Osteocyte (in vitro differentiated cells): Measurements from ENCODE around the gene CRB2. TPM values are rescaled to one million over a fixed set of nuclear protein-coding genes. Genes with fewer than 3 reads are reported as not detected.

Experiments used
- DNase-seq: peaks from one replicate; pipeline ENCODE4 v3.0.0; 2021; ENCODE audit warnings: mixed read lengths; ENCODE audit not compliant: unreplicated experiment; ENCODE audit errors: extremely low spot score
- H3K27ac Mint-ChIP-seq: one replicate; pipeline ENCODE4 v1.8.0; 2021; ENCODE audit warnings: mild to moderate bottlenecking, mixed read lengths; ENCODE audit not compliant: unreplicated experiment
- H3K27me3 Mint-ChIP-seq: one replicate; pipeline ENCODE4 v1.8.0; 2021; ENCODE audit warnings: mixed read lengths; ENCODE audit not compliant: unreplicated experiment
- H3K36me3 Mint-ChIP-seq: one replicate; pipeline ENCODE4 v1.8.0; 2021; ENCODE audit warnings: mixed read lengths; ENCODE audit not compliant: unreplicated experiment
- H3K4me1 Mint-ChIP-seq: one replicate; pipeline ENCODE4 v1.8.0; 2021; ENCODE audit warnings: mixed read lengths; ENCODE audit not compliant: unreplicated experiment
- H3K4me3 Mint-ChIP-seq: one replicate; pipeline ENCODE4 v1.8.0; 2021; ENCODE audit warnings: mild to moderate bottlenecking, moderate library complexity, mixed read lengths; ENCODE audit not compliant: unreplicated experiment
- H3K9me3 Mint-ChIP-seq: one replicate; pipeline ENCODE4 v1.8.0; 2021; ENCODE audit warnings: mixed read lengths; ENCODE audit not compliant: unreplicated experiment
- CTCF ChIP-seq: fragments of 200-600 bp; sonication (generic); IDR thresholded peaks from 2 replicates; pipeline ENCODE4 v1.5.0; 2021; ENCODE audit warnings: antibody characterized with exemption, mild to moderate bottlenecking, moderate library complexity
- total RNA-seq: library from RNA; stranded (reverse); gene quantifications from 2 replicates; pipeline ENCODE4 v1.2.1, GENCODE V29; 2021

The CRB2 gene
- total RNA-seq, 1 donor from 2014 or later, result not detected

DNA sequence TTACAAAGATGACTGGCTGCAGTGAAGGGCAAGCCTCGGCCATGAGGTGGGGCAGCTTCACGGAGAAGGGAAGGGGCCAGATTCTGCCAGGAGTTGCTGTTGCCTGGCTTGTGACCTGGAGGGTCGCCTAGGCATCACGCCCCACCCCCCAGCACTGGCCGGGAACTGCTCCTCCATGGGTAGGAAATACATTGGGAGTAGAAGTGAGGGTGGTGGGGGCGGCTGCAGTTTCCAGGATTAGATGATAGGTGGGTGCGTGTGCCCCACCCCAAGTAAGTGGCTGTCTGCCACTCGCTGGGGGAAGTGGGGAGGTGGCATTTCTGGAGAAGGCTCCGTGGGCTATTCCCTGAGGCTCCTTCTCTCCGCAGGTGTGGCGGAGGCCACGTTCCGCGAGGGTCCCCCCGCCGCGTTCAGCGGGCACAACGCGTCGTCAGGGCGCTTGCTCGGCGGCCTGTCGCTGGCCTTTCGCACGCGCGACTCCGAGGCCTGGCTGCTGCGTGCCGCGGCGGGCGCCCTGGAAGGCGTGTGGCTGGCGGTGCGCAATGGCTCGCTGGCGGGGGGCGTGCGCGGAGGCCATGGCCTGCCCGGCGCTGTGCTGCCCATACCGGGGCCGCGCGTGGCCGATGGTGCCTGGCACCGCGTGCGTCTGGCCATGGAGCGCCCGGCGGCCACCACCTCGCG is 16.9 kb downstream of the CRB2 start:
- no peak for DNase-seq
- Mint-ChIP-seq H3K27ac (no peak overlapping the region), H3K27me3 (peaks cover 13% of the 10 kb centered on the region), H3K4me3 (no peak overlapping the region), H3K4me1 (peaks cover 42% of the 10 kb centered on the region), H3K36me3 (no peaks in the 10 kb centered on the region), H3K9me3 (no peaks in the 10 kb centered on the region)
- TF ChIP-seq CTCF, result no peak

DNA sequence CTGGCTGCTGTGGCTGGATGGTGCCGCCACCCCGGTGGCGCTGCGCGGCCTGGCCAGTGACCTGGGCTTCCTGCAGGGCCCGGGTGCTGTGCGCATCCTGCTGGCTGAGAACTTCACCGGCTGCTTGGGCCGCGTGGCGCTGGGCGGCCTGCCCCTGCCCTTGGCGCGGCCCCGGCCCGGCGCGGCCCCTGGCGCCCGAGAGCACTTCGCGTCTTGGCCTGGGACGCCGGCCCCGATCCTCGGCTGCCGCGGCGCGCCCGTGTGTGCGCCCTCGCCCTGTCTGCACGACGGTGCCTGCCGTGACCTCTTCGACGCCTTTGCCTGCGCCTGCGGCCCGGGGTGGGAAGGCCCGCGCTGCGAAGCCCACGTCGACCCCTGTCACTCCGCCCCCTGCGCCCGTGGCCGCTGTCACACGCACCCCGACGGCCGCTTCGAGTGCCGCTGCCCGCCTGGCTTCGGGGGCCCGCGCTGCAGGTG is 17.5 kb downstream of the CRB2 start:
- no peak for TF ChIP-seq CTCF
- no peak overlapping the region for H3K27ac Mint-ChIP-seq
- H3K27me3 Mint-ChIP-seq, result peaks cover 13% of the 10 kb centered on the region
- H3K36me3 Mint-ChIP-seq, result no peaks in the 10 kb centered on the region
- peaks cover 43% of the 10 kb centered on the region for H3K4me1 Mint-ChIP-seq
- DNase-seq, result no peak
- no peak overlapping the region for H3K4me3 Mint-ChIP-seq
- H3K9me3 Mint-ChIP-seq, result no peaks in the 10 kb centered on the region

GRCh38 chr9:123373946-123374345 is 17.9 kb downstream of the CRB2 start:
- no peak overlapping the region for H3K4me3 Mint-ChIP-seq
- no peak overlapping the region for H3K27ac Mint-ChIP-seq
- H3K27me3 Mint-ChIP-seq, result peaks cover 13% of the 10 kb centered on the region
- DNase-seq, result no peak
- no peaks in the 10 kb centered on the region for H3K36me3 Mint-ChIP-seq
- TF ChIP-seq CTCF, result no peak
- no peaks in the 10 kb centered on the region for H3K9me3 Mint-ChIP-seq
- H3K4me1 Mint-ChIP-seq, result peaks cover 39% of the 10 kb centered on the region

DNA sequence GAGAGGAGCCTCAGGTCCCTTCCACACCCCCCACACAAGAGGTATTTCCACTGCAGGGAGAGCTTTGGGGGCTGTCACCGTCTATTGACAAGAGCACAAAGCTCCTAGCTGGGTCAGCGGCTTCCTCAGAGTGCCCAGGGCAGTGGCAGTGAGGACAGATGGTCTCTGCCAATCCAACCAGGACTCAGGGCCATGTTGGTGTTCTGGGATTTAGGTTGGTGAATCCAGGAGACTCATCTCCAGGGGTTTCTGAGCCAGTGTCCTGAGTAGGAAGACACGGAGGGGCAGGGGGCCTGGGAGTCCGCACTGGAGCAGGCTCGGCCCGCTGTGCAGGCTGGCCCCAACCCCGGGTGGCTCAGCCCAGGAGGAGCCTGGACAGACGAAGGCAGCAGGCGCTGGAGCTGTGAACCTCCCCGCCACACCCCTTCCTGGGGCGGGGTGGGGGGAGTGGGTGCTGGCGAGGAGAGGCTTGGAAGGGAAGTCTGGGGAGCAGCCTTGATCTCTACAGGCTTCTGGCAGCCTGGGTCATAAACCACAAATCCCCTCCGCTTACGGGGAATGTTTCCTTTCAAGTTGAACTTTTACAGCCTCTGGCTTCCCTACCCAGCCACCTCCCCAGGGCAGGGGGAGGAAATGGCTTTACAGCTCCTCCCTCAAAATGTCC is 19.6 kb downstream of the CRB2 start:
- peaks cover 34% of the 10 kb centered on the region for H3K4me1 Mint-ChIP-seq
- H3K27ac Mint-ChIP-seq, result no peak overlapping the region
- H3K9me3 Mint-ChIP-seq, result no peaks in the 10 kb centered on the region
- no peaks in the 10 kb centered on the region for H3K36me3 Mint-ChIP-seq
- H3K4me3 Mint-ChIP-seq, result no peak overlapping the region
- TF ChIP-seq CTCF, result no peak
- peaks cover 10% of the 10 kb centered on the region for H3K27me3 Mint-ChIP-seq
- no peak for DNase-seq
